Epithelial cell of alveolus of lung (primary cell): ENCODE results near the gene STK36. TPM values are rescaled to one million over a fixed set of nuclear protein-coding genes. Genes with fewer than 3 reads are reported as not detected.

ENCODE experiments used
- total RNA-seq: library from RNA; depleted of rRNA; stranded (reverse); fragments of >200 nt; gene quantifications from 2 replicates; pipeline ENCODE4 v1.2.1, GENCODE V29; 2015

Gene STK36, protein sequence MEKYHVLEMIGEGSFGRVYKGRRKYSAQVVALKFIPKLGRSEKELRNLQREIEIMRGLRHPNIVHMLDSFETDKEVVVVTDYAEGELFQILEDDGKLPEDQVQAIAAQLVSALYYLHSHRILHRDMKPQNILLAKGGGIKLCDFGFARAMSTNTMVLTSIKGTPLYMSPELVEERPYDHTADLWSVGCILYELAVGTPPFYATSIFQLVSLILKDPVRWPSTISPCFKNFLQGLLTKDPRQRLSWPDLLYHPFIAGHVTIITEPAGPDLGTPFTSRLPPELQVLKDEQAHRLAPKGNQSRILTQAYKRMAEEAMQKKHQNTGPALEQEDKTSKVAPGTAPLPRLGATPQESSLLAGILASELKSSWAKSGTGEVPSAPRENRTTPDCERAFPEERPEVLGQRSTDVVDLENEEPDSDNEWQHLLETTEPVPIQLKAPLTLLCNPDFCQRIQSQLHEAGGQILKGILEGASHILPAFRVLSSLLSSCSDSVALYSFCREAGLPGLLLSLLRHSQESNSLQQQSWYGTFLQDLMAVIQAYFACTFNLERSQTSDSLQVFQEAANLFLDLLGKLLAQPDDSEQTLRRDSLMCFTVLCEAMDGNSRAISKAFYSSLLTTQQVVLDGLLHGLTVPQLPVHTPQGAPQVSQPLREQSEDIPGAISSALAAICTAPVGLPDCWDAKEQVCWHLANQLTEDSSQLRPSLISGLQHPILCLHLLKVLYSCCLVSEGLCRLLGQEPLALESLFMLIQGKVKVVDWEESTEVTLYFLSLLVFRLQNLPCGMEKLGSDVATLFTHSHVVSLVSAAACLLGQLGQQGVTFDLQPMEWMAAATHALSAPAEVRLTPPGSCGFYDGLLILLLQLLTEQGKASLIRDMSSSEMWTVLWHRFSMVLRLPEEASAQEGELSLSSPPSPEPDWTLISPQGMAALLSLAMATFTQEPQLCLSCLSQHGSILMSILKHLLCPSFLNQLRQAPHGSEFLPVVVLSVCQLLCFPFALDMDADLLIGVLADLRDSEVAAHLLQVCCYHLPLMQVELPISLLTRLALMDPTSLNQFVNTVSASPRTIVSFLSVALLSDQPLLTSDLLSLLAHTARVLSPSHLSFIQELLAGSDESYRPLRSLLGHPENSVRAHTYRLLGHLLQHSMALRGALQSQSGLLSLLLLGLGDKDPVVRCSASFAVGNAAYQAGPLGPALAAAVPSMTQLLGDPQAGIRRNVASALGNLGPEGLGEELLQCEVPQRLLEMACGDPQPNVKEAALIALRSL (N-terminal part only)
- 7.6 and 25.6 TPM in 2 replicates for total RNA-seq

DNA sequence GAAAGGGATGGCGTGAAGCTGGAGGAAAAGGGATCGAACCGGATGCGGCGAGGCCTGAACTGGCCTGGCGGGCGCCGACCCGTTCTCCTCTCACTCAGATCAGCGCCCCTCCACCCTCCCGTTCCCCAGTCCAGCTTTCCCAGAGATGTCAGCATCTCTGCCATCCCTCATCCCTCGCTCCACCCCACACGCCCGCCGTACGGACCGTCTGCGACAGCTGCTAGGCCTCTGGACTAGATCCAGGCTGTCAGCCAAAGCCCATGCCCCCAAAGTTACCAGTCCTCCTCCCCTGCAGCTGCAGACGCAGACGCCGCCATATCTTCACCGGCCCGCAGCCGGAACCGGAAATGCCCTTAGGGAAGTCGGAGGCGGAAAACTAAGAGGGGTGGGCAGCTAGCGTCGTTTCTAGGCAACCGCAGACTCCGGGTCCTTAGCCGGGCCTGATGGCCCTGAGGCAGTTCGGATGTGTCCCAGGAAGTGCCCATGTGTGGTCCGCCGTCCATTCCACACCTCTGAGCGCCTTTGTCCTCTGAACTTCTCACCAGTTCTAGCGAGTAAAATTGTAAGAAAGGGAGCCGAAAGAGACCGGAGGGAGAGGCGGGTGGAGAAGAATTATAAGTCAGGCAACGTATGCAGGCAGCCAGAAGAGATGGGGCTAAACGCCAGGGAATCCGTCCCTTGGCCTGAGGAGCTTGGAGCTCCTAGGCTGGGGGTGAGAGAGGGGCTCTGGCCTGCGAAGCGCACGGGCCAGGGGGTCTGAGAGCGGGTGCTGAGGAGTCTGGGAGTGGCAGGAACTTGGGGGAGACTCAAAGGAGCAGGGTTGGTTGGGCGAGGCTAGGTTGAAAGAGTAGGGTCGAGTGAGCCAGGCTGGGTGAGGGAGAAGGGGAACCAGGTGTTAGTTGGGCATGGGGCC, at the start of gene STK36, which contains the start of gene RNF25:
Gene STK36 (plus strand): TSS at position 433 of the 913 bp plus-strand sequence. CDS start 744 bp downstream, outside the sequence.
Gene RNF25 (minus strand): TSS at position 349 of the 913 bp plus-strand sequence. CDS start 32 bp downstream, at position 317.

DNA sequence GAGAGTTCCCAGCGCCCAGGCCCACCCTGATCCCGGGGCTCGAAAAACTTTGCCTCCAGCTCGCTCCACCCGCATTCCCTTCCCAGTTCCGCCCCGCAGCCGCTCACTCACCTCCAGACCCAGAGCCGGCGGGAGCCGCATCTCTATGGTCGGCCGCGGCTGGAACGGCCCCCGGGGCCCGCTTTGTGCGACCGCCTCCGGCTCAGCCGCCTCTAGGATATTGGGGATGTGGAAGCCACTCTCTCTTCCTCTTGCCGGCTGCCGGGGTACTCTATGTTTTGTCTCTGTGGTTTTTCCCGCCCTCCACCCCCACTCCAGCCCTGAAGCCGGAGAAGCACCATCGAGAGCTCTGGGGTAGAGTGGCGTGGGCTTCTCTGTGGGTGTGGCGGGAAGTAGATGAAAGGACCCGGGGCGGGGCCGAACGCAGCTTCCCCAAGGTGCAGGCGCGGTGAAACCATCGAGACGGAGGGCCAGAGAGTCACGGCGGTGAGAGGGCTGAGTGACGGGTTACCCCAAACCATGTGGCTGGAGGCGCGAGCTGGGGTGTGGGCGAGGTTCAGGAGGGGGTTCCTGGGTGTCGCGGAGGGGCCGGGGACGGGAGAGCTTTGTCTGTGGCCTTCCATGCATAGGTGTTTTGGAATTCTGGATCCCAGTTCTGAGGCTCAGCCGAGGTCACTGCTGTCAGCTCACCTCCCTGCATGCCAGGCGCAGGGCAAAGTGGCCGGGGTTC, 12.5 kb upstream of the STK36 start, which contains the start of the genes BCS1L and ZNF142:
Gene BCS1L (plus strand): TSS at position 426 of the 730 bp plus-strand sequence. CDS start 1,305 bp downstream, outside the sequence.
Gene ZNF142 (minus strand): TSS at position 366 of the 730 bp plus-strand sequence. CDS start 3,194 bp downstream, outside the sequence.

DNA sequence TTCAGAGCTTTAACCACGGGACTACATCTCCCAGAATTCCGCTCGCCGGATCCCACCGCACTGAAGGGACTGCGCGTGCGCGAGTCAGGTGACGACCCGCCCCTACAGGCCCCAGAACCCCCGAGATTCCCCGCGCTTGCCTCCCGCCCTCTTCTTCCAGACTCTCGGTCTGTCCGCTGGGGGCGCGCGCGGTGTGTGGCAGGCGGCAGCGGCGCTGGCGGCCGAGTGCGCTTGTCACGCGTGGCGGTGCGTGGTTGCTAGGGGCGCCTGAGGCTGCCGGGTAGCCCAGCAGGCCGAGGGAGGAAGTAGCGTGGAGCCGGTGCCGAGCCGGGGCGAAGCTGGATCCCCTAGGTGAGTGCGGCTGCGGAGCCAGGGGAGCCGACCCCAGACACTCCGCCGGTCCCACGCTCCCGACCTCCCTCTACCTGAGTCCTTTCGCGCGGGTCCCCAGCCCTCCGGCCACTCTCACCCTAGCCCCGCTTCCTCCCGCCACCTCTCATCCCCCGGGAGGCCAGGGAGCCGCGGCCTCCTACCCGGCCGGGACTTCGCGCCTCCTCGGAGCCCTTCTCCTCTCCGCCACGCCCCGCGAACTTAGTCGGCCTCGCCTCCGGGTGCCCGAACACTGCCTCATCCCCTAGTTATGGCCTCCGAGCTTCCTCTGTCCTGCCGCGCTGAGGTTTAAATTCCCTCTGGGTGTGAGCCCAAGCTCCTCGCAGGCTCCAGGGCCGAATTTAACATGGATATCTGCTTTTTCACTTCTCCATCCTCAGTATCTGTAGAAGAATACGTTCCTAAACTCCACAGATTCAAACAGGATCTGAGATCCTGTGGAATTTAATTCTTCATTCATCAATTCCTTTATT, 39.0 kb downstream of the STK36 start, which contains the start of gene TTLL4:
Gene TTLL4 (plus strand): TSS at position 149 of the 863 bp plus-strand sequence. CDS start 26,842 bp downstream, outside the sequence.

Other genes with a start within 250 kb of the STK36 start
- 5.5 and 6.6 TPM in 2 replicates for gene USP37, start 103.7 kb upstream of the STK36 start, total RNA-seq
- gene CNOT9, start 103.2 kb upstream of the STK36 start, total RNA-seq, result 39.6 and 68.0 TPM in 2 replicates
- 0.13 and 9.3 TPM in 2 replicates for gene PLCD4, start 64.2 kb upstream of the STK36 start, total RNA-seq
- gene ZNF142, start 12.5 kb upstream of the STK36 start, total RNA-seq, result 11.2 and 16.9 TPM in 2 replicates
- 30.1 and 45.3 TPM in 2 replicates for gene BCS1L, start 12.4 kb upstream of the STK36 start, total RNA-seq
- gene RNF25, start 84 bp upstream of the STK36 start, total RNA-seq, result 24.0 and 24.7 TPM in 2 replicates
- gene TTLL4, start 38.7 kb downstream of the STK36 start, total RNA-seq, result 6.3 and 7.9 TPM in 2 replicates
- 13.3 and 30.4 TPM in 2 replicates for gene CYP27A1, start 110.1 kb downstream of the STK36 start, total RNA-seq
- 0.40 TPM in 1 of 2 replicates, not detected in the other for gene PRKAG3, start 159.7 kb downstream of the STK36 start, total RNA-seq
- gene WNT6, start 187.7 kb downstream of the STK36 start, total RNA-seq, result not detected in 2 replicates
- 0.08 TPM in 1 of 2 replicates, not detected in the other for gene WNT10A, start 208.8 kb downstream of the STK36 start, total RNA-seq